Measurements from ENCODE around the gene NLK.
"Not testable (repeated sequence)": the region's sequence is repeated elsewhere in the genome, so short reads cannot be mapped to it uniquely, and the experiment has no call there.

The NLK gene

DNA sequence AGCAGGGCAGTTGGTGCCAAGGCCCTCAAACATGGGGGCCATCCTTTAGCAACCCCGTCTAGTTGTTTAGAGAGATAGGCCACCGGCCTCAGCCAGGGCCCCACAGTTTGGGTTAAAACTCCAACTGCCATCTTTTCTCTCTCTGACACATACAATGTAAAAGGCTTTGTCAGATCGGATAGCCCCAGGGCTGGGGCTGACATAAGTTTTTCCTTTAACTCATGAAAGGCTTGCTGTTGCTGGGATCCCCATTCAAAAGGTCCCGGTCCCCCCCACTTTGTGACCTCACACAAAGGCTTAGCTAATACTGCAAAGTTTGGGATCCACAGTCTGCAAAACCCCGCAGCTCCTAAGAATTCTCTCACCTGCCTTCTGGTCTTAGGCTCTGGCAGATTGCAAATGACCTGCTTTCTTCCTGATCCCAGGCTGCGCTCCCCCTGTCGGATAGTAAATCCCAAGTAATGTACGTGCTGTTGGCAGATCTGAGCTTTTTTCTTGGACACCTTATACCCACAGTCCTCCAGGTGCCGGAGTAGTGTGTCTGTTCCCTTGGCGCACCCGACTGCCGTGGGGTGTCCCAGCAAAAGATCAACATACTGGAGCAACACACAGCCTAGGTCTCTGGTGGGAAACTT is 192.7 kb downstream of the NLK start:
- not testable (repeated sequence) for DNase-seq

DNA sequence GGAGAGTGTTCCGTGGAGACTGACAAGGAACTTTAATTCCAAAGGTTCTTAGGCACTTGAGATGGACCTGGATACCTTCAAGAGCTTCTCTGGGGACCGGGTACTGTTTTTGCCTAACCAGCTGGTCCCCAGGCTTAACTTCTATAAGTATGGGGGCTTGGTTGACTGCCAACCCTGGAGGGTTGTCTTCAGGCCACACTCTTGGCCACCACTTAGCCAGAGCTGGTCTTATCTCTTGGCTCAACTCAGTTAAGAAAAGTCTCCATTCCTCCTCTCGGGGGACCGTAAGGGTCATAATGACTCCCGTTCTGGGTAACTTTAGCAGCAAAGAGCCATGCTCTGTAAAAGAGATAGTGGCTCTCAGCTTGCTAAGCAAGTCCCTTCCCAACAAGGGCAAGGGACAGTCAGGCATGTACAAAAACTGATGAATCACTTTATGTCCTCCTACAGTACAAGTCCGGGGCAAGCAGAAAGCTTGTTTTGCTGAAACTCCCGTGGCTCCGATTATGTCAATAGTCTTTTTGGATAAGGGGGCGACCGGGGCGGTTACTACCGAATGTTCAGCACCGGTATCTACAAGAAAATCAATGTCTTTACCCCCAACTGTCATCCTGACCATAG is 193.7 kb downstream of the NLK start:
- not testable (repeated sequence) for DNase-seq

DNA sequence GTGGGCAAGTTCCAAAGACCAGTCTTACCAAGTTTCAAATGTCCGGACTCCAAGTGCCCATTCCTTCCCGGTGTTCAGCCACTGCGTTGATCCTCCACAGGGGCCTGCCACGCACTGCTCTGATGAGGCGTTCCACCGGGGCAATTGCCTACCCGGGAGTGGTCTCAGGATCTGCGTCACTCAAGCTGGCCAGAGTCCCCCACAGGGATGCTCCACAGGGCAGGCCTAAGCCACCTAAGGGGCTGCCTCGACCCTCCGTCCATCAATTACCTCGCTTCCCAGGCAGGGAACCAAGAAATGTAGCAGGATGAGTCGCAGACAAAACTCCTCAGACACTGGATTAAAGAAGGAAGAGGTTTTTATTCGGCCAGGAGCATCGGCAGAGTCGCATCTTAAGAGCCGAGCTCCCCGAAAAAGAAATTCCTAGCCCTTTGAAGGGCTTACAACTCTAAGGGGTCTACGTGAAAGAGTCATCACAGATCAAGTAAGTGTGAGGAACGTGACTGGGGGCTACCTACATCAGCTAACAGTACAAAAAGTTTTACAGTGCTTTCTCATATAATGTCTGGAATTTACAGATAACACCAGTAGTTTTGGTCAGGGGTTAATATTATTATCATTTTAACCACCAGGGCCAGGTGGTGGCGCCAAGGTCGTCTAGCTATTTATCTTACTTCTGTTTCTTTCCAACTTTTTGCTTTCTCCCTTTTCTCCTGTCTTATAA is 196.2 kb downstream of the NLK start:
- DNase-seq = not testable (repeated sequence)

DNA sequence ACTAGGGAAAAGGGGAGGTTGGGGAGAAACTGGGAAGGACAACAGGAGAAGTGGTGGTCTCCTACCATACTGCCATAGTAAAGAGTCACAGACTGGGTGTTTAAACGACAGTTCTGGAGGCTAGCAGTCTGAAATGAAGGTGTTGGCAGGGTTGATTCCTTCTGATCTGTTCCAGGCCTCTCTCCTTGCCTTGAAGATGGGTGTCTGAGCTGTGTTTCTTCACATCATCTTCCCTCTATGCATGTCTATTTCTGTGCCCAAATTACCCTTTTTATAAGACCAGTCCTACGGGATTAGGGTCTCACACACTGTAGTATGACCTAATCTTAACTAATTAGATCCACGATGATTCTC is 196.8 kb downstream of the NLK start:
- DNase-seq = no peak

GRCh38 chr17:28240688-28241340 is 198.3 kb downstream of the NLK start:
- no peak for DNase-seq

GRCh38 chr17:28242791-28243190 is 200.3 kb downstream of the NLK start:
- DNase-seq = no peak

DNA sequence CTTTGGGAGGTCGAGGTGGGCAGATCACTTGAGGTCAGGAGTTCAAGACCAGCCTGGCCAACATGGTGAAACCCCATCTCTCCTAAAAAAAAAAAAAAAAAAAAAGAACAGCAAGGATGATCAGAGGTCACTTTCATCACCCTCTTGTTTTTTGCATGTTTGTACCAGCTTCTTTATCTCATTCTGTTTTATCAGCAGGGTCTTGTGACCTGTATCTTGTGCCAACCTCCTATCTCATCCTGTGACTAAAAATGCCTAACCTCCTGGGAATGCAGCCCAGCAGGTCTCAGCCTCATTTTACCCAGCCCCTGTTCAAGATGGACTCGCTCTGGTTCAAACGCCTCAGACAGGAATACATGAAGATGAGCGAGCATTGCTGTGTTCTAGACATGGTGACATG is 200.8 kb downstream of the NLK start:
- DNase-seq = not testable (repeated sequence)

DNA sequence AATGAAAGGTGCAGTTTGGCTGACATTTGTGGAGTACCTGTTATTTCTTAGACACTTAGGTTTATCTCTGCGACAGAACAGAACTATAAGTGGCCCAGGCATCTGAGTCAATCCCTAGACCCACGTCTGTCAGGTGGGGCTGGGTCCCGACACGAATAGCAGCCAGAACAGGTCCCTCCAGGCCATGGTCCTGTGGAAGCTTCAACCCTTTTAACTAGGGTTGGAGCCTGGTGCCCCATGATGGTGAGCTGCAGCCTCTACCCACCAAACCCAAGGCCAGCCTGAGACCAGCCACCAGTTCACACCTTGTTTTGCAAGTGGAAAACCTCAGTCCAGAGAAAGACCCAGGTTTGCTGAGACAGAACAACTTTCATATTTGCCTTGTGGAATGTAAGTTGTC is 202.0 kb downstream of the NLK start:
- no peak for DNase-seq

Measured in activated CD4-positive, alpha-beta T cell treated with anti-CD3 and anti-CD28 coated beads, Interleukin-2, amount 50 U/mL, for 16 hours (primary cell).